HG02588 (cell line): Measurements from ENCODE around the gene TRIB2.

Source experiments
- ATAC-seq: cut with Tn5 transposase; IDR thresholded peaks from one replicate; pipeline ENCODE4 v1.9.1; 2021; ENCODE audit warnings: mild to moderate bottlenecking, moderate library complexity; ENCODE audit not compliant: unreplicated experiment

TRIB2 gene

GRCh38 chr2:12737738-12738485, 21.2 kb downstream of the TRIB2 start:
- no peak for ATAC-seq

- no peak for ATAC-seq
These were observed 23.1 kb downstream of the TRIB2 start for GRCh38 chr2:12739721-12740254.

GRCh38 chr2:12741380-12741779, 24.6 kb downstream of the TRIB2 start:
- no peak for ATAC-seq

GRCh38 chr2:12742891-12743290, 26.2 kb downstream of the TRIB2 start:
- no peak for ATAC-seq

- no peak for ATAC-seq
These were observed 33.6 kb downstream of the TRIB2 start for GRCh38 chr2:12750166-12750905.

- no peak for ATAC-seq
These were observed 37.9 kb downstream of the TRIB2 start for GRCh38 chr2:12754643-12755042.

GRCh38 chr2:12755384-12755783, 38.6 kb downstream of the TRIB2 start:
- no peak for ATAC-seq

- no peak for ATAC-seq
These were observed 42.5 kb downstream of the TRIB2 start for GRCh38 chr2:12759248-12759647.

GRCh38 chr2:12761104-12761503, 44.4 kb downstream of the TRIB2 start:
- no peak for ATAC-seq

GRCh38 chr2:12762337-12762736, 45.6 kb downstream of the TRIB2 start:
- ATAC-seq = no peak

GRCh38 chr2:12762976-12763375, 46.2 kb downstream of the TRIB2 start:
- ATAC-seq = no peak

- ATAC-seq = no peak
These were observed 46.8 kb downstream of the TRIB2 start for GRCh38 chr2:12763486-12763885.

GRCh38 chr2:12764075-12764730, 47.5 kb downstream of the TRIB2 start:
- ATAC-seq = no peak

- ATAC-seq = no peak
These were observed 48.3 kb downstream of the TRIB2 start for GRCh38 chr2:12764849-12765605.

- no peak for ATAC-seq
These were observed 49.7 kb downstream of the TRIB2 start for GRCh38 chr2:12766421-12766879.

GRCh38 chr2:12767541-12767940, 50.8 kb downstream of the TRIB2 start:
- no peak for ATAC-seq

GRCh38 chr2:12767996-12768624, 51.4 kb downstream of the TRIB2 start:
- ATAC-seq = no peak

- no peak for ATAC-seq
These were observed 52.9 kb downstream of the TRIB2 start for GRCh38 chr2:12769492-12770105.

GRCh38 chr2:12770300-12770968, 53.7 kb downstream of the TRIB2 start:
- no peak for ATAC-seq
